Posterior vena cava (tissue), 2 donors: ENCODE measurements around the gene NPY. TPM values are rescaled to one million over a fixed set of nuclear protein-coding genes. Genes with fewer than 3 reads are reported as not detected.

ENCODE experiments used
- DNase-seq: peaks from one replicate; pipeline ENCODE4 v3.0.0-alpha.2; 2020; ENCODE audit warnings: low spot score
- intact Hi-C, 2 donors: fragments of 100-400 bp; cut with DNase I; formaldehyde crosslinking; loops; one replicate each; pipeline versions ENCODE4 v1.14.1 to v1.14.2; 2022 to 2023
- total RNA-seq, 2 donors: library from RNA; stranded (reverse); fragmentation: NEBNext Ultra II Directional; extraction: Animal tissue kit (Norgen Biotek cat#: 25700); gene quantifications; one replicate each; pipeline ENCODE4 v1.2.1, GENCODE V29; 2021
- donor health status: DM: yes; HTN: yes; CAD: no.
- donor health status: DM: yes; HTN: yes; CAD: no.

The NPY gene
- total RNA-seq, 2 donors from 2014 or later: not detected

DNA sequence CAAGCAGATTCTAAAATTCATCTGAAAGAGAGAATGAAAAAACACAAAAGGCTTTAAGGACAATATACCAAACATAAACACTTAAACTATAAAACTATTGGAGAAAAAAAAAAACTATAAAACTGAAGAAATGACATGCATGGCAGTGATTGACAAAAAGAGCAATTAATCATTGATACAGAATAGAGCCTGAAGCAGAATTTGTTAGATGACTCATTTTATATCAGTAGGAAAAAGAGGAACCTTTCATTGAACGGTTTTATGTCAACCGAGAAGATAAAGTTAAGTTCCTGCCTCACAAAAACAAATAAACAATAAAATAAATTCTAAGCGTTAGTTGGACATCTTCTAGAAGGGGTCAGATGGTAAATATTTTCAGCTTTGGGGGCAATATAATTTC lies 23.3 kb downstream of the NPY start:
- intact Hi-C loops: no loop called here
- DNase-seq: no peak

DNA sequence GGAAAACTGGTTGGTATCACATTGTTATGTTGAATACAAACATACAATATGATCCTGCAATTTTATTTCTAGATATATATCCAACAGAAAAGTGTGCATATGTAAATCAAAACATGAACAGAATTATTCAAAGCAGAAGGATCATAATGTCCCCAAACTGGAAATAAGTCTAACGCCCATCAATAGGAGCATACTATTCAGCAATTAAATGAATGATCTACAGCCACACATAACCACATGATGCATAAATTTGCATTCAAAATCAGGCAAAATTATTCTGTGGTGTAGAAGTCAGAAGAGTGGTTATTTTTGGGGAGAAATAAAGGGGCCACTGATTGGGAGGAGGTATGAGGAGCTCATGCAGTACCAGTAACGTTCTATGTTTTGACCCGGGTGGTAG lies 28.6 kb downstream of the NPY start:
- intact Hi-C loops: no loop called here
- DNase-seq: no peak

DNA sequence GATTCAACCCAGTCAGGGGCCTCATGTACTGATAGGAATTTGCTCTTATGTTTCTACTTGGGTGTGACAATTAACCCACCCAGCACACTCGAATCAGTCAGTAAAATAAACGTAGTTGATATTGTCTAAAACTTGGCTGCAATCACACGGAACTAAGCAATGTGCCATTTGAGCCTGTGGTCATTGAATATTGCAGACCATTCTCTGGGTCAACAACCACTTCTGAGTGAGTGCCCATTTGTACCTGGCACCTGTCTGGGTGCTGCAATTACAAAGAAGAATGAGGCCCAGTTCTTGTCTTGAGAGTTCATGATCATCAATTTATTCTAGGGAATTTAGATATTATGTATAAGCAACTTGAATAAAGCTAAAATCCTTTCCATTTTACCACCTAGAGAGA lies 29.8 kb downstream of the NPY start:
- intact Hi-C loops: no loop called here

DNA sequence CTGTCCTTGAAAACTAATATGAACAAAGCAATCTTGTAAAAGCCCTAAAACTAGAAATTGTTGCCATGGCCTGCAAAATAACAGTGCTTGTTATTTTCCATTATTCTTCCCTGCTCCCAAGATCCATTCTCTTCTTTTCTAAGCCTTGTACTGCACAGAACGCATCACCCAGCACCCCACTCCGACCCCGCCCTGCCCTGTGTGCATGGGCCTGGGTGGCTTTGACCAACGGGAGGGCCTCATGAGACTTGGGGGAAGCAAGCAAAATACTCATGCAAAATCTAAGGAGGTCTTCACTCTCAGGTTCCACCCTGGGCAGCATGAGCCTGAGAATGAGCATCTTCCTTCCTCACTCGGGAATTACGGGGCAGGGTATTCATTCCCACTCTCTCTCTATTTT lies 32.4 kb downstream of the NPY start:
- no peak for DNase-seq
- intact Hi-C loops: no loop called here

More for the DNA sequence above, 29.8 kb downstream of the NPY start:
- no peak for DNase-seq

DNA sequence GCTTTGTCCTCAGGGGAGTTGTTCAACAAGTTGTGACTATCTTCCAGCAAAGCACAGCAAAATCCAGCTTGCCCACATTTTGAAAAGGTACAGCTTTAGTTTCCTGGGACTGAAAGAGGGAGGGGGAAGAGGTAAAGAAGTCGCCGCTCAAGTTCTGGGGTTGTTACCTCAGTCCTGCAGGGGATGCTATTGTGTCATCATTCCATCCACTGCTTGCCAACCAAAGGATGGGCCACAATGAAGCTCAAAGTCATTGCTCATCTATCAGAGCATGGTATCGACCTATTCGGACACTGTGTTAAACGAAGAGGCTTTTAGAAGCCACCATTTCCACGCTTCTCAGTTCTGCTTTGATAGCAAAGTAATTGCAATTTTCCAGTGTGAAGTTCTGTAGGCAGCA lies 34.3 kb downstream of the NPY start:
- no peak for DNase-seq
- intact Hi-C loops: no loop called here

DNA sequence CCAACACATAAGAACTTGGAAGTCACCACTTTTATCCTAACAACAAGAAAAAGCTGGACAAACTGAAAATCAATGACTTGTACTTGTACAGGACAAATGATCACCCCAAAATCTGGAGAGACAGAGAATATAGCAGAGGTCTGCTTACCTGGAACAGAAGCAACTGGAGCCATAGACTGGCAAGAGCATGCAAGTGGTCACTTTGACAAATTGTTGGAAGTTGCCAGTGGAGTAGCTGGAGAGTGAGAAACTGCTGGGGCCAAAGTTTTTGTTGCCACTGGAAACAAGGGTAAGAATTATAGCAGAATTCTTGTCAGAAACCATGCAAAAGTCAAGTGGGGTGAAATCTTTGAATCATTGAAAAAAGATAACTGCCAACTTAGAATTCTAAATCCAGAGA lies 35.2 kb downstream of the NPY start:
- intact Hi-C loops: no loop called here
- no peak for DNase-seq

DNA sequence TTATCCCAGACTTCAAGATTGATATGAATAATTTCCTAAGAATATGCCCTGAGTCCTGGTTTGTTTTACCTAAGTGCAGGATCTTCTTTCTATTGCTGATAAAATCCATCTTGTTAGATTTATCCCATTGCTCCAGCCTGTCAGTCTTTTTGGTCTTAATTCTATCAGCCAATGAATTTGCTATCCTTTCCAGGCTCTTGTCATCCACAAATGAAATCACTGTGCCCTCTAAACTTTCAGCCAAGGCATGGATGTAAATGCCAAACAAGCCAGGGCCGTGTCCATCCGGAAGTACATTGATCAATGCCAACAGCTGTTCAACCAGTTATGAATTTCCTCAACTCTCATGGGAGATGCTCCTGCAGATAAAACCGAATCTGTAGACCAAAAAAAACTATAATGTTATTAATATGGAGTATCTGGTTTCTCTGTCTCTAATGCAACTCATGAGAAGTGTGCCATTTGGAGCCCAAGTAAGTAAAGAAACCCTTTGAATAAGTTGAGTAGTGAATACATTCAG lies 40.0 kb downstream of the NPY start:
- intact Hi-C loops: no loop called here
- no peak for DNase-seq

DNA sequence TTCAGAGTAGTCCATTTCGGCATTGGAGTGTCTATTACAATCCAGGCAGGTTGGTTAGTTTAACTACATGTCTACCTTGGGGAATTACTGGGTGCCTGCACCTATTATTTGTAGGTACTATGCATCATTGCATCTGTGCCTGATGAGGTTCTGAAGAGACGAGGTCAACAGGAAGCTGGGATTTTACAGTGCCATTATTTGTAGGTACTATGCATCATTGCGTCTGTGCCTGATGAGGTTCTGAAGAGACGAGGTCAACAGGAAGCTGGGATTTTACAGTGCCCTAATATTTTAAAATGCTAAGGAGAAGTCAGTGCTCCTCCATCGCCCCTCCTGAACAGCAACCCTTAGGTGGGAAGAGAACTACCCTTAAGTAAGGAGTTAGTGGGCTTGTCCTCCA lies 41.7 kb downstream of the NPY start:
- DNase-seq: no peak
- intact Hi-C loops: no loop called here

DNA sequence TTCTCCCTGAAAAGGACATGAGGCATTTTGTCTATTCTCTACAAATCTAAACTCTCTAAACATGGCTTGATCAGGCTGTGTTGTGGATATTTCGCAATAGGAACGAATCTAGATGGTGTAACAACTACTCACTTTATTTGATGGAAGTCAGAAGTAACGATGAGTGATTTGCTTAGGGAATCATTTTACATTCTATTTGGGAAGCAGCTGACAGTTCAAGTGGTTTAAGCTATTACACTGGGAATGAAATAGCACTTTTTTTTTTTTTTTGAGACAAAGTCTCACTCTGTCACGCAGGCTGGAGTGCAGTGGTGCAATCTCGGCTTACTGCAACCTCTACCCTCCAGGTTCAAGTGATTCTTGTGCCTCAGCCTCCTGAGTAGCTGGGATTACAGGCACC lies 44.1 kb downstream of the NPY start:
- no peak for DNase-seq
- intact Hi-C loops: no loop called here

DNA sequence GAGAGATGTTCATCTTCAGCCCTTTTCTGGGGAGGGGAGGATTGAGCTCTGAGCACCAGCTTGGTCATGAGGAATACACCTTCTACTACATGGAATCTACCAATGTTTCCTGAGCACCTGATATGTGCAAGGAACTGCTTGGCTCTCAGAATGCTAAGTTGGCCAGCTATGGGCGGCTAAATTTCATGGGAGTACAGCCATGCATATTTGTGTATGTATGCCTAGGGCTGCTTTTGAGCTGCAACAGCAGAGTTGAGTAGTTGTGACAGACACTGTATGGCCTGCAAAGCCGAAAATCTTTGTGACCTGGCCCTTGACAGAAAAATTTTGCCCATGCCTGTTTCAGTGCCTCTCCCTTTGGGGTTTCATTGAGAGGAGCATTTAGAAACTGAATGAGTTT lies 44.9 kb downstream of the NPY start:
- intact Hi-C loops: no loop called here
- no peak for DNase-seq

DNA sequence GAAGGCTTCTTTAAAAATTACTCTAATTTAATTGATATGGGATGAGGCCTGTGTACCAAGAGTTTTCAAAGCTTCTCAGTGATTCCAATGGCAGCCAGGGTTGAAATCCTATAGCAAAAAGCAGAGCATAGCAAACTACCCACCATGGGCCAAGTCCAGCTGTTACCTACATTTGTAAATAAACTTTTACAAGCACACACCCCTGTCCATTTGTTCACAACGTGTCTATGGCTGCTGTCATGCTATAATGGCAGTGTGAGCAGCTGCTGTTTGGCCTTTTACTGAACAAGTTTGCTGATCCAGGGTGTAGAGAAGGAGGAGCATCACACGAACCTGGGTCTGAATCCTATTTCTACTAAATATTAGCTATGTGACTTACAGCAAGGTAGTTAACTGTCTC lies 50.0 kb downstream of the NPY start:
- DNase-seq: no peak
- intact Hi-C loops: no loop called here

DNA sequence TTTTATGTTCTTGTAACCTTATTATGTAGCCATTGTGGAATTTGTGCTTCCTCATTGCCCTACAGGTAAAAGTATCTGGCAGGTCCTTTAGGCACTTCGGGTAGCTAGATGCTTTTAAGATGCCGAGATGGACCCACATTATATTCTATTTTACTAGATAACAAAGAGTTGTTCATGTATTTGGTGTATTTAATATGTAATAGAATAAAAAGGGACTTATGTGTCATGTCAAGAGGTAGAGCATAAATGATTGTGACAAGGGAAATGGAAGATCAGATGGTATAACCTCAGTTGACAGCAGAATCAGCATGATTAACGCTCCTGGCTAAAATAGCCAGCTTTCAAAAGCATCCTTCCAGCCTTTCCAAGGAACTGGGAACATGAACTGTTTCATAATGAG lies 50.6 kb downstream of the NPY start:
- intact Hi-C loops: no loop called here
- DNase-seq: no peak

DNA sequence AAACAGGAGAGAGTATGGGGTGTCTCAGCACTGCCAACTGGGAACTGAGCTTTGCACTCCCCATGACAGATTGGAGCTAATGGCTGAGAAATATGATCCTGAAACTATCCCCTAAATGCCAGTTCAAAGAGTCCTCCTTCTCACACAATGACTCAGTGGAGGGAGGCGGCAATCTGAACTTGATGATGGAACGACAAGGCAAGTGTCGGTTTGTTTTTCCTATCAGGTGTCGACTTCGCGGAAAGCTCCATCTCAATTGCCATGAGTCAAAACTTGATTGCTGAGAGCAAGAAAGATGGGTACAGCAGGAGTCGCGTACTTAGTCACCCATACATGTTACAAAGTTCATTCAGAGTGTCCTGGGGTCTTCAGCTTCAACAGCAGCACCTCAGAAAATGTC lies 52.5 kb downstream of the NPY start:
- intact Hi-C loops: no loop called here
- DNase-seq: no peak

DNA sequence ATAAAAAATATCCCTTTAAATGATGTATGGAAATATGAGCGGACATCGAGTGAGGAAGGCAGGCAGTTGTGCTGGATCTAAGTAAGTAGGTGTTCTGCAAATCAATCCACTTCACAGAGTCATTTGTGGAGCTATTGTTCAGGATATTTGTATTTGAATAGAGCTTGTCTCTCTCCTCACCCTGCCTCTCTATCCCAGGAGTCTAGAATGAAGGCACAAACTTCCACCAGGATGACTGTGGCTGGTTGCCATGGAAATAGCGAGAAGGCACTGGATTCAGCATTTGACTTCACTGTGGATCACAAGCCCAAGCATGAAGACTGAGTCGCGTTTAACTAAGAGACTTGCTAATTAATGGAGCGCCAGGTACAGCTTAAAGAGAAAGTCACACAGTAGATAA lies 53.2 kb downstream of the NPY start:
- intact Hi-C loops: no loop called here
- no peak for DNase-seq

DNA sequence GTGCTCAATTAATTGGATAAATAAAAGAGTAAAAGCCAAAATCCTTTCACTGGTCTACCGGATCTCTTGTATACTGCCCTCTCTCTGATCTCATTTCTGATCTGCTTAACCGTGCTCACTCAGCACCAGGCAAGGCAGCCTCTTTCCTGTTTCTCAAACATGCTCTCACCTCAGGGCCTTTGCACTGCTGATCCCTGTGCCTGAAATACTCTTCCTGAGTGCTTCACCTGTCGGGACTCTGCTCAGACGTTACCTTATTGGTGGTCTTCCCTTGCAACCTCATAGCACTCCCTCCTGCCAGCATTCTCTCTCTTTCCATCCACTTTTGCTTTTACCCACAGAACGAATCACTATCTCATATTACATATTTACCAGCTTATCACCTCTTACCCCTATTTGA lies 55.6 kb downstream of the NPY start:
- DNase-seq: no peak
- intact Hi-C loops: no loop called here

DNA sequence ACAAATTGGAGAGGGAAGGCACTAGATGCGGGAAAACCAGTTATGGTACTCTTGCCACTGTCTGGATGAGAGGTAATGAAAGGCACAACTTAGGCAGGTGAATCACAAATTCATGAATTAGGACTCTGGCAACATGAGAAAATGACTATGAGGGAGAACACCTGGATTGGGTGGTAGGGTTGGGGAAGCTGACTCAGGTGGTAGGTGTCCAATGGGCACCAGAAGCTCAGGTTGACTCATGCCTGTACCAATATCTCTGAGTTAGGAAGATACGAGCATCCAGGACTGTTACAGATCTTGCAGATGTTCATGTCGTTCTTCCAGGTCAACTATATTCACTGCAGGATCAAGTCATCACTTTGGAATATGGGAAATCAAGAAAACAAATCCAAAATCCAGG lies 56.7 kb downstream of the NPY start:
- intact Hi-C loops: no loop called here
- no peak for DNase-seq
